Thoracic aorta (tissue), 2 donors: ENCODE results near the gene ACAT2. TPM values are rescaled to one million over a fixed set of nuclear protein-coding genes. Genes with fewer than 3 reads are reported as not detected.
"Not testable (repeated sequence)": the region's sequence is repeated elsewhere in the genome, so short reads cannot be mapped to it uniquely, and the experiment has no call there.

Experiments used
- ATAC-seq: fragments of 150-250 bp; one replicate; pipeline ENCODE4 v1.8.0; 2017; ENCODE audit warnings: low read depth; ENCODE audit not compliant: insufficient number of reproducible peaks, low FRiP score
- DNase-seq: peaks from one replicate; pipeline ENCODE4 v3.0.0-alpha.2; 2020; ENCODE audit warnings: low spot score
- H3K27ac ChIP-seq, 2 donors: fragments of 200-600 bp; sonication (generic); 1 replicate in 1 of 2; 2 replicates in 1 of 2; pipeline ENCODE4 v1.5.1; 2016; ENCODE audit warnings: mild to moderate bottlenecking in 2 of 2, moderate library complexity in 2 of 2
- H3K27me3 ChIP-seq: fragments of 200-600 bp; sonication (generic); replicated peaks from 2 replicates; pipeline ENCODE4 v1.6.0; 2016; ENCODE audit warnings: mild to moderate bottlenecking; ENCODE audit not compliant: insufficient read depth
- H3K36me3 ChIP-seq: fragments of 200-600 bp; sonication (generic); one replicate; pipeline ENCODE4 v1.5.1; 2016
- H3K4me1 ChIP-seq, 2 donors: fragments of 200-600 bp; sonication (generic); 1 replicate in 1 of 2; 2 replicates in 1 of 2; pipeline versions ENCODE4 v1.5.1 to v1.6.0; 2016; ENCODE audit warnings: low read depth in 2 of 2, mild to moderate bottlenecking in 1 of 2; ENCODE audit not compliant: control insufficient read depth in 1 of 2
- H3K4me3 ChIP-seq: fragments of 200-600 bp; sonication (generic); 2 replicates; pipeline ENCODE4 v1.5.1; 2016; ENCODE audit warnings: mild to moderate bottlenecking
- H3K9me3 ChIP-seq: fragments of 200-600 bp; sonication (generic); 2 replicates; pipeline ENCODE4 v1.5.1; 2016
- total RNA-seq, 2 donors: library from RNA; depleted of rRNA; stranded (reverse); fragments of >200 nt; gene quantifications; one replicate each; pipeline versions ENCODE4 v1.1.0 to v1.2.3, GENCODE V29; 2016
- TF ChIP-seq, protein P1 (sequence below): fragments of 200-600 bp; sonication (generic); IDR thresholded peaks from one replicate; pipeline ENCODE4 v1.5.1; 2019; ENCODE audit warnings: antibody characterized with exemption

The ACAT2 gene
- total RNA-seq, 2 donors from 2014 or later: 8.1 to 11.1 TPM

DNA sequence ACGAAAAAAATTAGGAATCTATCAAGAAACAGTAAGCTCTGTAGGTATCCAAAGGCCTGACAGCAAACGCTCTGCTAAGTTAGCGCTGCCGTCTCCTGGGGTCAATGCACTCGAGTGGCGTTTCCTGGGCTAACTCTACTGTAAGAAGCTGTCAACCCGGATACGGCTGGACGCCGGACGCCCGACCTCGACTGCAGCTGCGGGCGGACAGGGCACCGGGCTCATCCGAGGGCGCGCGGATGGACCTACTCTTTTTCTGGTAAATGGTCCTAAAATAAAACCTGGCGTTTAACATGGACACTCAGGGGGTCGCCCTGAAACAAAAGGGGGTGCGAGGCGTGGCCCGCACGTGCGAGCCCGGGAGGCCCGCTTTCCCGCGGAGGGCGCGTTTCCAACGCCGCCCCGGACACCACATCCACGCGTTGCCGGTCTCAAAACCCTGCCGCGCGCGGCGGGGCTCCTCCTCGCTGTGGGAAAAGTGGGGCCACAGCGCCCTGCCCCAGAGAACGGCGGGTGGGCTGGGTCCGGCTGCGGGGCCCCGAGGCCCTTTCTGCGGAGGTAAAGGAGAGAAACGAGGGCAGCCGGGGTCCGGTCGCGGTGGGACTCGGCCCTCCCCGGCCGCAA, 27.0 kb downstream of the ACAT2 start:
- ATAC-seq (no peak), DNase-seq (no peak)
- Histone ChIP-seq H3K9me3 (no peaks in the 10 kb centered on the region), H3K4me1 (peaks cover 24 to 43% of the 10 kb centered on the region in 2 donors), H3K27ac (peak overlapping the region; percentile 80 to 89), H3K27me3 (no peaks in the 10 kb centered on the region), H3K4me3 (peak overlapping the region; percentile 93), H3K36me3 (peaks cover 14% of the 10 kb centered on the region)
- TF ChIP-seq, protein P1, sequence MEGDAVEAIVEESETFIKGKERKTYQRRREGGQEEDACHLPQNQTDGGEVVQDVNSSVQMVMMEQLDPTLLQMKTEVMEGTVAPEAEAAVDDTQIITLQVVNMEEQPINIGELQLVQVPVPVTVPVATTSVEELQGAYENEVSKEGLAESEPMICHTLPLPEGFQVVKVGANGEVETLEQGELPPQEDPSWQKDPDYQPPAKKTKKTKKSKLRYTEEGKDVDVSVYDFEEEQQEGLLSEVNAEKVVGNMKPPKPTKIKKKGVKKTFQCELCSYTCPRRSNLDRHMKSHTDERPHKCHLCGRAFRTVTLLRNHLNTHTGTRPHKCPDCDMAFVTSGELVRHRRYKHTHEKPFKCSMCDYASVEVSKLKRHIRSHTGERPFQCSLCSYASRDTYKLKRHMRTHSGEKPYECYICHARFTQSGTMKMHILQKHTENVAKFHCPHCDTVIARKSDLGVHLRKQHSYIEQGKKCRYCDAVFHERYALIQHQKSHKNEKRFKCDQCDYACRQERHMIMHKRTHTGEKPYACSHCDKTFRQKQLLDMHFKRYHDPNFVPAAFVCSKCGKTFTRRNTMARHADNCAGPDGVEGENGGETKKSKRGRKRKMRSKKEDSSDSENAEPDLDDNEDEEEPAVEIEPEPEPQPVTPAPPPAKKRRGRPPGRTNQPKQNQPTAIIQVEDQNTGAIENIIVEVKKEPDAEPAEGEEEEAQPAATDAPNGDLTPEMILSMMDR: no peak

DNA sequence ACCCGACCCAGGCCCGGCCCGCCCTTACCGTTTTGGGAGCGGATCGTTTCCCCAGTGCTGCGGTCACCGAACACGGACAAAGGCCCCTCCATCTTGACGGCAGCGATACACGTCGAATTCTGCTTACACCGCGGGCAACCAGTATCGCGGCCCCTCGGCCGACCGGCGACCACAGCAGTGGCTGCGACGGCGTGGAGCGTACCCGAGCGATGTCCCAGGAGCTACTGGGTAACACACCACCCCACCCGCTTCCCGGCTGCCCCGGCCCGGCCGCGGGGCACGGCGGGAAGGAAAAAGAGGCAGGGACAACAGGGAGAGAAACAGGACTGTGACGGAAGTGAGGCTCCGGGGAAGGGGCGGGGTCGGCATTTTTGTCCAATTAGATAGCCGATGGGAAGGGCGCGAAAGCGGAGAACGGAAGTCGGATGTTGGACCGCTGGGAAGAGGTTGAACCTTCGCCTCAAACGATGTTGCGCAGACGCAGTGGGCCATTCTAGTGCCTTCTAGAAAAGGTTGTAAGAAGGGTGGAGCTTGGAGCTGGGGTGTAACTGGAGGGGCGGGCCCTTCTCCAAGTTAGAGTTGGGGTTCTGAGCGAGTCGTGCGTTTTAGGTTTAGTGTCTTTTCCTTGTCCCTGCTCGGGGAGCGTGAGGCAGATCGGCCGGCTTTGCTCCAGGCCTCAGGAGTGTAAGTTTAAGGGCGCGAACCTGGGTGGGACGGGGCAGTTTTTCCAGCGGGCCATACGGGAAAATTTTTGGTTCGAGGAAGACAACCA, 27.7 kb downstream of the ACAT2 start, which contains the start of gene TCP1:
Gene TCP1 (minus strand): TSS at position 226 of the 772 bp plus-strand sequence. CDS start 134 bp downstream, at position 92.
- Histone ChIP-seq H3K4me1 (peaks cover 24 to 43% of the 10 kb centered on the region in 2 donors), H3K4me3 (peak within 1 kb of the TSS; percentile 93), H3K36me3 (peaks cover 9% of the 10 kb centered on the region), H3K27ac (peak within 1 kb of the TSS; percentile 89 to 91), H3K27me3 (no peaks in the 10 kb centered on the region), H3K9me3 (no peaks in the 10 kb centered on the region)
- peak; percentile 98 for ATAC-seq
- peak; percentile 99 for DNase-seq
- TF ChIP-seq, protein P1: no peak

DNA sequence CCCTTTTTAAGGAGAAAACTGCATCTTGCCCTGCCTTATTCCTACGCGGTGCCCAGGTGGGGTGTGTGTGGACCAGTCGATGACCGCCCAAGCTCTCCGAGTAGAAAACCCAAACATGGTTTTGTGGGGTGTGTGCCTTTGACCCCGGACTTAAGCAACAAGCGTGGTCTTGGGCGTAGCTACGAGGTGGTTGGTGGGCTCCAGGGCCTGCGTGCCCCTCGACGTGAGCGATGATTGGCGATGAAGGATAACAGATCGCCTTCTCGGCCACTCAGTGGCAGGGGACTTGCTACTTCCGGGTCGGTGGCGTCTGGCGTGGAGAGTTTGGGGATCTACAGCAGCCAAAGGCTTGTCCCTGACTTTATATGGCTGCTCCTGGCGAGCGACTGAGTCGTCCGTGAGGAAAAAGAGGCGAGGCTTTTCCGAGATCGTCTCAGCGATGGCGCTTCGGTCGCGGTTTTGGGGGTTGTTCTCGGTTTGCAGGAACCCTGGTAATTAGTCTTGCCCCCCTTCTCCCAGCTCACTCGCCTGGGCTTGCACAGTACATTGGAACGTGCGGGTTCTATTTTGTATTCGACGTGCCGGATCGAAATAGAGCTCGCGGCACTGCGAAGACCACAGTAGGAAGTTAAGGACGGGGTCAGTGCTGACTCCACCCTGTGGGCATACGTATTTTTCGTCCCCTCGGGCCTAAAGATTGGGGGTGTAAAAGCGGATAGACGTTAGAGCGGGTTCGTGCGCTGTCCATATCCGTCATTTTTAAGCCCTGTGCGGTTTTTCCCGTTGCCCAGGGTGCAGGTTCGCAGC, 28.5 kb downstream of the ACAT2 start, which contains the start of gene MRPL18:
Gene MRPL18 (plus strand): TSS at position 319 of the 807 bp plus-strand sequence. CDS start 121 bp downstream, at position 440.
- peak within 1 kb of the TSS; percentile 93 for H3K4me3 ChIP-seq
- H3K36me3 ChIP-seq: peaks cover 1% of the 10 kb centered on the region
- ATAC-seq (peak; percentile 78), DNase-seq (peak; percentile 85)
- TF ChIP-seq, protein P1: no peak
- peak within 1 kb of the TSS; percentile 89 to 91 for H3K27ac ChIP-seq
- H3K9me3 ChIP-seq: no peaks in the 10 kb centered on the region
- no peaks in the 10 kb centered on the region for H3K27me3 ChIP-seq
- H3K4me1 ChIP-seq: peaks cover 24 to 43% of the 10 kb centered on the region in 2 donors

DNA sequence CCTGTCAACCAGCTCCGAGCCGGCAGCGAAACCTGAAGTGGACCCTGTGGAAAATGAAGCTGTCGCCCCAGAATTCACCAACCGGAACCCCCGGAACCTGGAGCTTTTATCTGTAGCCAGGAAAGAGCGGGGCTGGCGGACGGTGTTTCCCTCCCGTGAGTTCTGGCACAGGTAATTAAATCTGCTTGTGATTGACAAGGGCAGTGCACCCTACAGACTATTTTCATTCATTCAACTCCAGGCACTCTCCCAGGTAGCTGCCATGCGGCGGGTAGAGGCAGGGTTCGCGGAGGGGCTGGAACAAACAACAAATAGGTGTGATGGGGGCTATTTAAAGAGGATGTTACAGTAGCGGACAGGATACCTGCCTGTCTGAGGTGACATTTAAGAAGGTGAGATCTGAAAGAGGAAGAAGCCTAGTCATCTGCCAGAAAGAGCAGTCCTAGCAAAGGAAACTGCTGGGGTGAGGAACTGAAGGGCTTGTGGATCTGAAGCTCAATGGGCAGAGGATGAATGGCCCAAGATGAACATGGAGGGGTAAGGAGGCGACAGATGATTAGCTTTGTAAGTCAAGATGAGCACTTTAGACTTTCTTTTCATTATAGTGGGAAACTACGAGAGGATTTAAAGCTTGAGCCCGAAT, 29.2 kb downstream of the ACAT2 start:
- H3K9me3 ChIP-seq: no peaks in the 10 kb centered on the region
- peak overlapping the region; percentile 93 for H3K4me3 ChIP-seq
- no peaks in the 10 kb centered on the region for H3K27me3 ChIP-seq
- ATAC-seq: no peak
- H3K27ac ChIP-seq: peak overlapping the region; percentile 89 to 91
- H3K36me3 ChIP-seq: peaks cover under 1% of the 10 kb centered on the region
- peaks cover 24 to 43% of the 10 kb centered on the region in 2 donors for H3K4me1 ChIP-seq
- no peak for DNase-seq
- TF ChIP-seq, protein P1: no peak

DNA sequence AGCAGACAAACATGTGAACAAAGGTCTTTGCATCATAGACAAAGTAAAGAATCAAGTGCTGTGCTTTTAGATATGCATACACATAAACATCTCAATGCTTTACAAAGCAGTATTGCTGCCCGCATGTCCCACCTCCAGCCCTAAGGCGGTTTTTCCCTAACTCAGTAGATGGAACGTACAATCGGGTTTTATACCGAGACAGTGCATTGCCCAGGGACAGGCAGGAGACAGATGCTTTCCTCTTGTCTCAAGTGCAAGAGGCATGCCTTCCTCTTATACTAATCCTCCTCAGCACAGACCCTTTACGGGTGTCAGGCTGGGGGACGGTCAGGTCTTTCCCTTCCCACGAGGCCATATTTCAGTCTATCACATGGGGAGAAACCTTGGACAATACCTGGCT, 33.1 kb downstream of the ACAT2 start:
- H3K27me3 ChIP-seq, H3K9me3 ChIP-seq, H3K27ac ChIP-seq, H3K4me3 ChIP-seq, DNase-seq, ATAC-seq: not testable (repeated sequence)
- peaks cover 27% of the 10 kb centered on the region for H3K36me3 ChIP-seq
- peaks cover 18 to 28% of the 10 kb centered on the region in 2 donors for H3K4me1 ChIP-seq
